Peyer's patch (tissue), 4 donors: ENCODE measurements around the gene AGPS.

Source experiments
- POLR2A ChIP-seq, 2 donors: fragments of 450-650 bp; IDR thresholded peaks; one replicate each; pipeline ENCODE4 v1.5.1; 2017; ENCODE audit warnings: antibody characterized with exemption in 2 of 2, mild to moderate bottlenecking in 2 of 2, moderate library complexity in 2 of 2
- TF ChIP-seq, protein P1 (sequence below), 6 experiments: fragments of 450-650 bp in 4 of 6; fragments of 200-600 bp in 2 of 6; sonication (generic) in 1 of 6; IDR thresholded peaks; one replicate each; pipeline ENCODE4 v1.5.1; 2017 to 2019; ENCODE audit warnings: antibody characterized with exemption in 6 of 6, mild to moderate bottlenecking in 3 of 6, moderate library complexity in 1 of 6

DNA sequence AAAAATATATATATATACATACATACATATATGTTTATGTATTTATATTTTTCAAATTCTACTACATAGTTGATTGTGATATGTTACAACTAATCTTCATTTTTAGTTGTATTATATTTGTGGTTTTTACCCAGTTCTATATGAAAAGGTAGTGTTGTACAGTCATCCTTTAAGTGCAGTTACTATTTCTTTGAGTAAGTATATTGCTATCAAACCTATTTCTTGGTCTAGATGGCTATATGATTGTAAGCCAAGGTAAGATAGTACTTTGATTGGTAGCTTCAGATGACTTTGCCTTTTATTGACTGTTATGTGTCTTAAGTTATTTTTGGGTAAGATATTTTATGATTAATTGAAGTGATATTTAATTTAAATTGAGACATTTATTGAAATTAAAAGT, 89.6 kb downstream of the AGPS start:
- TF ChIP-seq, protein P1, sequence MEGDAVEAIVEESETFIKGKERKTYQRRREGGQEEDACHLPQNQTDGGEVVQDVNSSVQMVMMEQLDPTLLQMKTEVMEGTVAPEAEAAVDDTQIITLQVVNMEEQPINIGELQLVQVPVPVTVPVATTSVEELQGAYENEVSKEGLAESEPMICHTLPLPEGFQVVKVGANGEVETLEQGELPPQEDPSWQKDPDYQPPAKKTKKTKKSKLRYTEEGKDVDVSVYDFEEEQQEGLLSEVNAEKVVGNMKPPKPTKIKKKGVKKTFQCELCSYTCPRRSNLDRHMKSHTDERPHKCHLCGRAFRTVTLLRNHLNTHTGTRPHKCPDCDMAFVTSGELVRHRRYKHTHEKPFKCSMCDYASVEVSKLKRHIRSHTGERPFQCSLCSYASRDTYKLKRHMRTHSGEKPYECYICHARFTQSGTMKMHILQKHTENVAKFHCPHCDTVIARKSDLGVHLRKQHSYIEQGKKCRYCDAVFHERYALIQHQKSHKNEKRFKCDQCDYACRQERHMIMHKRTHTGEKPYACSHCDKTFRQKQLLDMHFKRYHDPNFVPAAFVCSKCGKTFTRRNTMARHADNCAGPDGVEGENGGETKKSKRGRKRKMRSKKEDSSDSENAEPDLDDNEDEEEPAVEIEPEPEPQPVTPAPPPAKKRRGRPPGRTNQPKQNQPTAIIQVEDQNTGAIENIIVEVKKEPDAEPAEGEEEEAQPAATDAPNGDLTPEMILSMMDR (IDR thresholded peaks at IDR 0.05): no peak
- no peak for TF ChIP-seq POLR2A (IDR thresholded peaks at IDR 0.05)
